HepG2 (cell line): ENCODE results near the gene WDR20.

ENCODE experiments used
- ZNF556 ChIP-seq: sonication (generic); formaldehyde crosslinking; IDR thresholded peaks from 2 replicates; pipeline ENCODE4 v1.4.0; 2020; ENCODE audit warnings: mild to moderate bottlenecking, missing genetic modification reagents, borderline replicate concordance
- ZNF780A ChIP-seq: sonication (generic); formaldehyde crosslinking; IDR thresholded peaks from 2 replicates; pipeline ENCODE4 v1.8.0; 2022; ENCODE audit warnings: mild to moderate bottlenecking, missing genetic modification reagents, moderate library complexity

DNA sequence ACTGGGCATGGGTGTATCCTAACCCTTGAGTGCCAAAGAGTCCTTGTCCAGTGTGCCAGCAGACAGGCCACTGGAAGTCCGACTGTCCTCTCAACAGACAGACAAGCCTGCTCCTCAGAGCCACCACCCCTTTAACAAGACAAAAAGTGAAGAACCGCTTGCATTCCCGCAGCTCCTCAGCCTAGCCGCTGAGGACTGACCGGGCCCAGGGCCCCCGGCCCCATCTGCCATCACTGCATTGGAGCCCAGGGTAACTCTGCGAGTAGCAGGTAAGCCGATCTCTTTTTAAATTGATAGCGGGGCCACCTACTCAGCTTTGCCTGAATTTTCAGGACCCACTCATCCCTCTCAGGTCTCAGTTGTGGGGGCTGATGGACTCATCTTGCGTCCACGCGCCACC, 96.3 kb downstream of the WDR20 start:
- no peak for TF ChIP-seq ZNF556
- TF ChIP-seq ZNF780A (CRISPR knock-in tag), result no peak
